ENCODE data around the gene PRKAG2. TPM values are rescaled to one million over a fixed set of nuclear protein-coding genes. Genes with fewer than 3 reads are reported as not detected.

Gene PRKAG2
- total RNA-seq, 1 experiment from 2014 or later, result 73.9 TPM

DNA sequence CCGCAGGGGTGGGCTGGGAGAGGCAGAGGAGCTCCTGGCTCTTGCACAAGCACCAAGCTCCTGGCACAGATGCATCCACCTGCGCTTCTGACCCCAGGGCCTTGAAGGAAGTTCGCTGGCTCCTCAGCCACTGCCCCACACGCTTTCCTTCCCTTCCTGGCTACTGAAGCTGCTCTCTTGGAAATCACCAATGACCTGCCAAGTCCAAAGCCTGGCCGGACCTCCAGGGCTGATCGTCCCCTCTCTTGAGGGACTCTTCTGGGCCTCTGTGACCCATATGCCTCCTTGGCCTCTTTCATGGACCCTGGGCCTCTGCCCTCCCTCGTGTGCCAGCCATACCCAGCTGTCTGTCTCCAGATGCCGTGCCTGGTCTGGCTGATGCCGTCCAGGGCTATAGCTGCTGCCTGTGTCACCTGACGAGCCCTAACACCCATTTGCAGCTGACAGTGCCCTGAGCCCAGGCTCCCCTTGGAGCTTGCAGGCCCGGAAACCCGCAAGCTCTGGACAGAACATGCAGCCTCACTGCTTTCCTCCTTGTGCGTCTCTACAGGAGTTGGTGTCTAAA lies 113.4 kb downstream of the PRKAG2 start:
- no peaks in the 10 kb centered on the region for H3K27me3 Mint-ChIP-seq (ENCODE audit: insufficient read depth, unreplicated experiment)
- ChIA-PET CTCF (interaction anchor here (0.5 to 1.3 kb wide), 7 partner anchors 9 to 635 kb away, joined by 3 to 4 read pairs (median 3); no protein-coding TSS in a partner anchor), POLR2A (interaction anchor here (0.9 to 1.2 kb wide), 2 partner anchors 9 to 381 kb away, joined by 3 to 4 read pairs; no protein-coding TSS in a partner anchor)
- H3K9me3 Mint-ChIP-seq (ENCODE audit: unreplicated experiment), result no peaks in the 10 kb centered on the region
- no TSS peak for BruUV-seq (replicated peaks)
- intact Hi-C loops (cut with micrococcal nuclease), result no loop called here
- H3K4me1 Mint-ChIP-seq (ENCODE audit: insufficient read depth, unreplicated experiment), result peaks cover 7% of the 10 kb centered on the region
- no peaks in the 10 kb centered on the region for H3K36me3 Mint-ChIP-seq (ENCODE audit: insufficient read depth, unreplicated experiment)
- no peak for TF ChIP-seq CTCF (IDR thresholded peaks at IDR 0.05; ENCODE audit: unreplicated experiment)
- no peak overlapping the region for H3K27ac Mint-ChIP-seq (ENCODE audit: low read depth, unreplicated experiment)
- H3K4me3 Mint-ChIP-seq (ENCODE audit: unreplicated experiment), result no peak overlapping the region
- no peak for DNase-seq (ENCODE audit: unreplicated experiment)

- no peak for DNase-seq (ENCODE audit: unreplicated experiment)
- CTCF ChIA-PET, result interaction anchor here (0.6 to 1.3 kb wide), 7 partner anchors 8 to 1046 kb away, joined by 3 to 4 read pairs (median 3); no protein-coding TSS in a partner anchor
- no peak overlapping the region for H3K27ac Mint-ChIP-seq (ENCODE audit: low read depth, unreplicated experiment)
- no peaks in the 10 kb centered on the region for H3K27me3 Mint-ChIP-seq (ENCODE audit: insufficient read depth, unreplicated experiment)
- H3K4me1 Mint-ChIP-seq (ENCODE audit: insufficient read depth, unreplicated experiment), result peaks cover 7% of the 10 kb centered on the region
- POLR2A ChIA-PET, result interaction anchor here (0.6 to 1.2 kb wide), 3 partner anchors 26 to 382 kb away, joined by 3 to 4 read pairs (median 3); no protein-coding TSS in a partner anchor
- no peaks in the 10 kb centered on the region for H3K9me3 Mint-ChIP-seq (ENCODE audit: unreplicated experiment)
- no peak overlapping the region for H3K4me3 Mint-ChIP-seq (ENCODE audit: unreplicated experiment)
- intact Hi-C loops (cut with micrococcal nuclease), result no loop called here
- TF ChIP-seq CTCF (IDR thresholded peaks at IDR 0.05; ENCODE audit: unreplicated experiment), result no peak
- no peaks in the 10 kb centered on the region for H3K36me3 Mint-ChIP-seq (ENCODE audit: insufficient read depth, unreplicated experiment)
- no TSS peak for BruUV-seq (replicated peaks)
Measured at GRCh38 chr7:151762583-151763245, 114.2 kb downstream of the PRKAG2 start.

- ChIA-PET POLR2A (interaction anchor here (0.5 to 1.2 kb wide), 3 partner anchors 25 to 383 kb away, joined by 3 to 4 read pairs (median 3); no protein-coding TSS in a partner anchor), CTCF (interaction anchor here (0.6 to 4.2 kb wide), 8 partner anchors 8 to 1047 kb away, joined by 3 to 31 read pairs (median 3); no protein-coding TSS in a partner anchor)
- intact Hi-C loops (cut with micrococcal nuclease), result no loop called here
- H3K4me1 Mint-ChIP-seq (ENCODE audit: insufficient read depth, unreplicated experiment), result peaks cover 7% of the 10 kb centered on the region
- H3K4me3 Mint-ChIP-seq (ENCODE audit: unreplicated experiment), result no peak overlapping the region
- H3K27me3 Mint-ChIP-seq (ENCODE audit: insufficient read depth, unreplicated experiment), result no peaks in the 10 kb centered on the region
- no TSS peak for BruUV-seq (replicated peaks)
- DNase-seq (ENCODE audit: unreplicated experiment), result no peak
- H3K36me3 Mint-ChIP-seq (ENCODE audit: insufficient read depth, unreplicated experiment), result no peaks in the 10 kb centered on the region
- H3K9me3 Mint-ChIP-seq (ENCODE audit: unreplicated experiment), result no peaks in the 10 kb centered on the region
- no peak for TF ChIP-seq CTCF (IDR thresholded peaks at IDR 0.05; ENCODE audit: unreplicated experiment)
- no peak overlapping the region for H3K27ac Mint-ChIP-seq (ENCODE audit: low read depth, unreplicated experiment)
Measured at GRCh38 chr7:151761957-151762356, 115.0 kb downstream of the PRKAG2 start.

- peak; percentile 67 for DNase-seq (ENCODE audit: unreplicated experiment)
- no peaks in the 10 kb centered on the region for H3K9me3 Mint-ChIP-seq (ENCODE audit: unreplicated experiment)
- intact Hi-C loops (cut with micrococcal nuclease), result no loop called here
- H3K4me3 Mint-ChIP-seq (ENCODE audit: unreplicated experiment), result no peak overlapping the region
- POLR2A ChIA-PET, result interaction anchor here (0.6 kb wide), 1 partner anchor 192 kb away, joined by 3 read pairs; no protein-coding TSS in a partner anchor
- H3K4me1 Mint-ChIP-seq (ENCODE audit: insufficient read depth, unreplicated experiment), result peaks cover 13% of the 10 kb centered on the region
- CTCF ChIA-PET, result interaction anchor here (0.5 to 4.5 kb wide), 18 partner anchors 9 to 390 kb away, joined by 3 to 67 read pairs (median 4); no protein-coding TSS in a partner anchor
- no peak for TF ChIP-seq CTCF (IDR thresholded peaks at IDR 0.05; ENCODE audit: unreplicated experiment)
- no peak overlapping the region for H3K27ac Mint-ChIP-seq (ENCODE audit: low read depth, unreplicated experiment)
- no peaks in the 10 kb centered on the region for H3K27me3 Mint-ChIP-seq (ENCODE audit: insufficient read depth, unreplicated experiment)
- BruUV-seq (replicated peaks), result no TSS peak
- no peaks in the 10 kb centered on the region for H3K36me3 Mint-ChIP-seq (ENCODE audit: insufficient read depth, unreplicated experiment)
Measured at GRCh38 chr7:151761231-151761630, 115.7 kb downstream of the PRKAG2 start.
